HCT116 (cell line): ENCODE measurements around the gene CHST15. TPM values are rescaled to one million over a fixed set of nuclear protein-coding genes. Genes with fewer than 3 reads are reported as not detected.

Experiments
- ATAC-seq: fragments of 200-7000 bp; cut with Tn5 transposase; 2 replicates; pipeline ENCODE4 v1.9.1; 2020; ENCODE audit warnings: mild to moderate bottlenecking, moderate library complexity
- BruUV-seq: library from RNA; stranded (reverse); fragments of 400-500 nt; replicated peaks from 2 replicates; lab custom pipeline; 2021; lab: Mats Ljungman, UMichigan
- CTCF ChIA-PET: fragments of 300-600 bp; sonication (Branson Sonifier 250); formaldehyde crosslinking; loops from one replicate; lab custom pipeline; 2021; ENCODE audit warnings: antibody characterized with exemption; lab: Charles Lee
- POLR2A ChIA-PET: fragments of 300-600, 350-600 bp; sonication (Branson Sonifier 250); formaldehyde crosslinking; loops from one replicate; lab custom pipeline; 2021; ENCODE audit warnings: antibody characterized with exemption; lab: Charles Lee
- RAD21 ChIA-PET, 2 experiments: fragments of 300-600 bp; sonication (Branson Sonifier 250); formaldehyde crosslinking; loops; one replicate each; lab custom pipeline; 2023; ENCODE audit warnings: low total read pairs in 2 of 2; ENCODE audit not compliant: uncharacterized antibody in 2 of 2, unreplicated experiment in 2 of 2, low non-redundant PET in 1 of 2; lab: Charles Lee
- DNase-seq: peaks from one replicate; pipeline ENCODE4 v3.0.0-alpha.2; 2010; ENCODE audit warnings: low read depth, low spot score
- H2AFZ ChIP-seq: fragments of 200-600 bp; shearing (Covaris generic), sonication (generic); 2 replicates; pipeline ENCODE4 v1.6.1; 2017; ENCODE audit warnings: low read depth, mixed run types, mixed read lengths, antibody characterized with exemption, low read length; ENCODE audit not compliant: poor library complexity, severe bottlenecking
- H3K27ac ChIP-seq: 2 replicates; pipeline ENCODE4 v1.5.1; 2012; ENCODE audit warnings: low read depth, low read length
- H3K27me3 ChIP-seq: fragments of 200-600 bp; sonication (generic); 2 replicates; pipeline ENCODE4 v1.6.1; 2016; ENCODE audit warnings: mixed run types, low read length, mixed read lengths; ENCODE audit not compliant: insufficient read depth
- H3K36me3 ChIP-seq, 2 experiments: fragments of 200-500 bp in 1 of 2; fragments of 200-600 bp in 1 of 2; sonication (Bioruptor generic) in 1 of 2; sonication (generic) in 1 of 2; 2 replicates each; pipeline versions ENCODE4 v1.5.1 to v1.6.1; 2014 to 2016; ENCODE audit warnings: low read length in 2 of 2, inconsistent platforms in 1 of 2, mixed read lengths in 1 of 2, mixed run types in 1 of 2; ENCODE audit not compliant: insufficient read depth in 2 of 2, control insufficient read depth in 1 of 2
- H3K4me1 ChIP-seq, 2 experiments: fragments of 200-600 bp in 1 of 2; sonication (generic) in 1 of 2; 2 replicates each; pipeline versions ENCODE4 v1.5.1 to v1.6.1; 2012 to 2017; ENCODE audit warnings: low read length in 2 of 2, inconsistent platforms in 1 of 2, mild to moderate bottlenecking in 1 of 2, mixed read lengths in 1 of 2, mixed run types in 1 of 2, moderate library complexity in 1 of 2; ENCODE audit not compliant: insufficient read depth in 2 of 2, control insufficient read depth in 1 of 2
- H3K4me2 ChIP-seq: fragments of 200-600 bp; sonication (generic); 2 replicates; pipeline ENCODE4 v1.6.1; 2017; ENCODE audit warnings: mixed run types, low read length, mixed read lengths
- H3K4me3 ChIP-seq, 2 experiments: fragments of 200-600 bp in 1 of 2; sonication (generic) in 1 of 2; replicated peaks in 1 of 2; 2 replicates each; pipeline ENCODE4 v1.5.1; 2011 to 2016; ENCODE audit warnings: low read length in 2 of 2, control low read depth in 1 of 2, low read depth in 1 of 2, mild to moderate bottlenecking in 1 of 2, mixed read lengths in 1 of 2, mixed run types in 1 of 2
- H3K79me2 ChIP-seq: fragments of 200-600 bp; sonication (generic); 2 replicates; pipeline ENCODE4 v1.6.1; 2017; ENCODE audit warnings: mild to moderate bottlenecking, mixed run types, low read length, moderate library complexity, mixed read lengths; ENCODE audit not compliant: insufficient read depth
- H3K9ac ChIP-seq: fragments of 200-600 bp; sonication (generic); 2 replicates; pipeline ENCODE4 v1.6.1; 2016; ENCODE audit warnings: low read length, mixed read lengths
- H3K9me2 ChIP-seq: fragments of 200-600 bp; sonication (generic), shearing (Covaris generic); 2 replicates; pipeline ENCODE4 v1.6.1; 2017; ENCODE audit warnings: mixed run types, mild to moderate bottlenecking, moderate library complexity; ENCODE audit not compliant: insufficient read depth
- H3K9me3 ChIP-seq, 2 experiments: fragments of 200-500 bp in 1 of 2; fragments of 200-600 bp in 1 of 2; sonication (Bioruptor generic) in 1 of 2; sonication (generic) in 1 of 2; 2 replicates each; pipeline ENCODE4 v1.6.1; 2014 to 2017; ENCODE audit warnings: low read length in 2 of 2, mixed read lengths in 2 of 2, inconsistent platforms in 1 of 2, low read depth in 1 of 2, mild to moderate bottlenecking in 1 of 2, mixed run types in 1 of 2, moderate library complexity in 1 of 2; ENCODE audit not compliant: control insufficient read depth in 1 of 2, insufficient read depth in 1 of 2
- H4K20me1 ChIP-seq: fragments of 200-600 bp; sonication (generic), shearing (Covaris generic); 2 replicates; pipeline ENCODE4 v1.6.1; 2017; ENCODE audit warnings: mixed run types, mild to moderate bottlenecking, moderate library complexity; ENCODE audit not compliant: insufficient read depth
- ATF3 ChIP-seq: IDR thresholded peaks from 2 replicates; pipeline ENCODE4 v1.6.1; 2012
- CEBPB ChIP-seq: IDR thresholded peaks from 2 replicates; pipeline ENCODE4 v1.6.1; 2012; ENCODE audit warnings: low read depth
- EGR1 ChIP-seq: IDR thresholded peaks from 2 replicates; pipeline ENCODE4 v1.6.1; 2012; ENCODE audit warnings: low read depth
- ELF1 ChIP-seq: IDR thresholded peaks from 2 replicates; pipeline ENCODE4 v1.6.1; 2012; ENCODE audit warnings: low read depth, borderline replicate concordance
- EZH2 ChIP-seq: fragments of 200-600 bp; sonication (generic); IDR thresholded peaks from 2 replicates; pipeline ENCODE4 v1.6.1; 2017; ENCODE audit warnings: antibody characterized with exemption, mixed run types
- FOSL1 ChIP-seq: IDR thresholded peaks from 2 replicates; pipeline ENCODE4 v1.6.1; 2012; ENCODE audit warnings: low read depth
- JUND ChIP-seq: IDR thresholded peaks from 2 replicates; pipeline ENCODE4 v1.6.1; 2012
- POLR2A ChIP-seq: IDR thresholded peaks from 2 replicates; pipeline ENCODE4 v1.7.0; 2011; ENCODE audit warnings: borderline replicate concordance; ENCODE audit not compliant: insufficient read depth, insufficient read length; ENCODE audit errors: extremely low read depth
- RAD21 ChIP-seq: IDR thresholded peaks from 2 replicates; pipeline ENCODE4 v1.6.1; 2012; ENCODE audit warnings: low read depth, mild to moderate bottlenecking
- SRF ChIP-seq: IDR thresholded peaks from 2 replicates; pipeline ENCODE4 v1.6.1; 2012; ENCODE audit warnings: low read depth
- YY1 ChIP-seq: IDR thresholded peaks from 2 replicates; pipeline ENCODE4 v1.6.1; 2011; ENCODE audit warnings: low read length, low read depth, moderate library complexity, mild to moderate bottlenecking; ENCODE audit not compliant: insufficient replicate concordance; ENCODE audit errors: extremely low read depth
- ZFX ChIP-seq: fragments of 450-650 bp; IDR thresholded peaks from 2 replicates; pipeline ENCODE4 v1.6.1; 2017
- ZNF274 ChIP-seq: fragments of 200-500 bp; sonication (Bioruptor generic); IDR thresholded peaks from 2 replicates; pipeline ENCODE4 v1.6.1; 2014; ENCODE audit warnings: mild to moderate bottlenecking, low read depth, low read length, inconsistent platforms
- intact Hi-C: fragments of 100-400 bp; cut with micrococcal nuclease; formaldehyde crosslinking; loops from 2 replicates; pipeline ENCODE4 v1.10.0; 2022
- total RNA-seq: library from RNA; stranded (reverse); gene quantifications from one replicate; pipeline ENCODE4 v1.2.1, GENCODE V29; 2021; ENCODE audit not compliant: unreplicated experiment
- TF ChIP-seq, protein P1 (sequence below), 3 experiments: fragments of 200-600 bp in 1 of 3; sonication (generic) in 1 of 3; IDR thresholded peaks in 2 of 3; conservative IDR thresholded peaks in 1 of 3; 2 replicates each; pipeline ENCODE4 v1.5.1; 2012 to 2017; ENCODE audit warnings: low read depth in 2 of 3, low read length in 2 of 3, antibody characterized with exemption in 1 of 3, borderline replicate concordance in 1 of 3, control low read depth in 1 of 3, mild to moderate bottlenecking in 1 of 3, mixed read lengths in 1 of 3, mixed run types in 1 of 3, moderate library complexity in 1 of 3; ENCODE audit not compliant: insufficient read depth in 1 of 3
- TF ChIP-seq, protein P2 (sequence below): IDR thresholded peaks from 2 replicates; pipeline ENCODE4 v1.6.1; 2012; ENCODE audit warnings: low read depth

CHST15 gene
- total RNA-seq, 1 experiment from 2014 or later = 47.2 TPM

DNA sequence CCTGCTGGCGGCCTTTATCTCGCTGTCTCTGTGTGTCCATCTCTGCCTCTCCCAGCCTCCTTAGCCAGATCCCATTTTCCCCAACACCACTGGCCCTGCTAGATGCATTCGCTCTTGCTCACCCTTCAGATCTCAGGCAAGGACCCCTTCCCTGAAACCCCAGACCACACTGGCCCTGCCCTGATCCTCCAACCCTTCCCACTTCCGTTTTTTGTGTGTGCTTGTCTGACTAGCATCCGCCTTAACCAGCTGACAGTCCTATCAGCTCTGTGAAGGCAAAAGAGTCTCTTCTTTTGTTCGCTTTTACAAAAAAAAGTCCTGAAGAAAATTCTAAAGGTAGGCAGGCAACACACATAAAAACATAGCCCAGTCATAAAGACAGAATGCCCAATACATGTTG lies 28.7 kb downstream of the CHST15 start:
- H3K79me2 ChIP-seq = peaks cover 21% of the 10 kb centered on the region; the same call in 1 of the 2 replicates
- ATAC-seq = no peak
- H2AFZ ChIP-seq = no peak overlapping the region
- TF ChIP-seq, protein P1, sequence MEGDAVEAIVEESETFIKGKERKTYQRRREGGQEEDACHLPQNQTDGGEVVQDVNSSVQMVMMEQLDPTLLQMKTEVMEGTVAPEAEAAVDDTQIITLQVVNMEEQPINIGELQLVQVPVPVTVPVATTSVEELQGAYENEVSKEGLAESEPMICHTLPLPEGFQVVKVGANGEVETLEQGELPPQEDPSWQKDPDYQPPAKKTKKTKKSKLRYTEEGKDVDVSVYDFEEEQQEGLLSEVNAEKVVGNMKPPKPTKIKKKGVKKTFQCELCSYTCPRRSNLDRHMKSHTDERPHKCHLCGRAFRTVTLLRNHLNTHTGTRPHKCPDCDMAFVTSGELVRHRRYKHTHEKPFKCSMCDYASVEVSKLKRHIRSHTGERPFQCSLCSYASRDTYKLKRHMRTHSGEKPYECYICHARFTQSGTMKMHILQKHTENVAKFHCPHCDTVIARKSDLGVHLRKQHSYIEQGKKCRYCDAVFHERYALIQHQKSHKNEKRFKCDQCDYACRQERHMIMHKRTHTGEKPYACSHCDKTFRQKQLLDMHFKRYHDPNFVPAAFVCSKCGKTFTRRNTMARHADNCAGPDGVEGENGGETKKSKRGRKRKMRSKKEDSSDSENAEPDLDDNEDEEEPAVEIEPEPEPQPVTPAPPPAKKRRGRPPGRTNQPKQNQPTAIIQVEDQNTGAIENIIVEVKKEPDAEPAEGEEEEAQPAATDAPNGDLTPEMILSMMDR (IDR thresholded peaks at IDR 0.05 in 2 of 3, conservative IDR thresholded peaks at IDR 0.05 in 1 of 3; ENCODE audit: borderline replicate concordance in 1 of 3, insufficient read depth in 1 of 3, low read depth in 2 of 3, low read length in 2 of 3) = no peak
- no peak for TF ChIP-seq RAD21
- no peak for TF ChIP-seq CEBPB
- TF ChIP-seq POLR2A = no peak
- TF ChIP-seq ZFX = no peak
- no peak for TF ChIP-seq EGR1
- TF ChIP-seq SRF = no peak
- TF ChIP-seq, all 23 proteins: peak for 0
- no peaks in the 10 kb centered on the region for H3K9me3 ChIP-seq
- peaks cover 0 to 5% of the 10 kb centered on the region in 2 experiments; a peak in 2 of 4 replicates for H3K4me1 ChIP-seq
- no peak overlapping the region for H3K4me3 ChIP-seq
- no peak overlapping the region for H3K9ac ChIP-seq
- no peak overlapping the region for H3K27ac ChIP-seq
- 0 out of 2 replicates have a peak, but pooled peaks cover 3% of the 10 kb centered on the region for H4K20me1 ChIP-seq
- no peak overlapping the region for H3K4me2 ChIP-seq
- no peak for DNase-seq
- H3K27me3 ChIP-seq = no peaks in the 10 kb centered on the region
- CTCF ChIA-PET = no interaction called here
- RAD21 ChIA-PET = no interaction called here
- intact Hi-C loops = no loop called here
- no TSS peak for BruUV-seq
- no peaks in the 10 kb centered on the region for H3K9me2 ChIP-seq
- POLR2A ChIA-PET = no interaction called here
- no peaks in the 10 kb centered on the region for H3K36me3 ChIP-seq

DNA sequence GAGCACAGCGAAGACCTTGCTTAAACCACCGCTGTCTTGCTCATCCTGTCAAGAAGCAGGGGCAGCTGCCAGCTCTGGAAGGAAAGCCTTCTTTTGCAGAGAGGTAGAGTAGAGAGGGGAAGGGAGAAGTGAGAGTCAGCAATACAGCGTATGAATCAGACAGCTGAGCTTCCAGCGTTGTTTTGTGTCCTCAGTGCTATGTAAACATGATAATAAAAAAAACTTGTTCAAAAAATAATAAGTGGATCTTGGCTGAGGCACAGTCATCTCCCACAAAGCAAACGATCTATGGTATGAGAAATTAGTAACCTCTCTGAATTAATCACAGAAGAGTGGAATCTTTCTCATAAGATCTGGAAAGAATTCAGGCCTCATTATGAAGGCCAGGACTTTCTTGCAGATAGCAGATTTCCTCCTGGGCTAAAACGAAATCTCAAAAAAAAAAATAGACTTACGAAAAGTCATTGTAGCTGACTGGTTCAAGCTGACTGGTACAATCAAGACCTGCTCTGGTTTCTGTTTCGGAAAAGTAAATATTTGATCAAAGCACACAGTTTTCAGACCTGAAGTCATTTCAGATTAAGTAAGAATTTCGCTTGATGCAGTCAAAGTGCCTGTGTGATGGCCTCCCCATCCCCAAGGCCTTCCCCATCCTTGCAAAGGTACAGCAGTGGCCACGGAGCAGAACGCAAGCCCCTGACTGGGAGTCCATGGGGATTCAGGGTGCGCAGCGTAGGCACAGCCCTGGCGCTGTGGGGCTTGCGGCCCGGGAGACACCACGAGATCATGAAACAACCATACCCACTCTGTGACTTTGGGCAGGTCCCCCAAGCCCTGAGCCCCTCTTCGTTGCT lies 29.4 kb downstream of the CHST15 start:
- no peak for ATAC-seq
- 0 out of 2 replicates have a peak, but pooled peaks cover 3% of the 10 kb centered on the region for H4K20me1 ChIP-seq
- H2AFZ ChIP-seq = no peak overlapping the region
- POLR2A ChIA-PET = no interaction called here
- H3K9me2 ChIP-seq = no peaks in the 10 kb centered on the region
- no peaks in the 10 kb centered on the region for H3K9me3 ChIP-seq
- no peak overlapping the region for H3K4me3 ChIP-seq
- H3K4me2 ChIP-seq = no peak overlapping the region
- H3K79me2 ChIP-seq = peaks cover 14% of the 10 kb centered on the region; the same call in 1 of the 2 replicates
- H3K9ac ChIP-seq = no peak overlapping the region
- BruUV-seq = no TSS peak
- RAD21 ChIA-PET = no interaction called here
- no peaks in the 10 kb centered on the region for H3K36me3 ChIP-seq
- CTCF ChIA-PET = no interaction called here
- no peak for DNase-seq
- no peaks in the 10 kb centered on the region for H3K27me3 ChIP-seq
- H3K27ac ChIP-seq = no peak overlapping the region
- intact Hi-C loops = no loop called here
- peaks cover 0 to 2% of the 10 kb centered on the region in 2 experiments; a peak in 1 of 4 replicates for H3K4me1 ChIP-seq
- TF ChIP-seq YY1 (no peak), ZNF274 (no peak), EZH2 (no peak), JUND (no peak), ELF1 (no peak), FOSL1 (no peak), ATF3 (no peak), SRF (no peak)
- TF ChIP-seq, protein P2, sequence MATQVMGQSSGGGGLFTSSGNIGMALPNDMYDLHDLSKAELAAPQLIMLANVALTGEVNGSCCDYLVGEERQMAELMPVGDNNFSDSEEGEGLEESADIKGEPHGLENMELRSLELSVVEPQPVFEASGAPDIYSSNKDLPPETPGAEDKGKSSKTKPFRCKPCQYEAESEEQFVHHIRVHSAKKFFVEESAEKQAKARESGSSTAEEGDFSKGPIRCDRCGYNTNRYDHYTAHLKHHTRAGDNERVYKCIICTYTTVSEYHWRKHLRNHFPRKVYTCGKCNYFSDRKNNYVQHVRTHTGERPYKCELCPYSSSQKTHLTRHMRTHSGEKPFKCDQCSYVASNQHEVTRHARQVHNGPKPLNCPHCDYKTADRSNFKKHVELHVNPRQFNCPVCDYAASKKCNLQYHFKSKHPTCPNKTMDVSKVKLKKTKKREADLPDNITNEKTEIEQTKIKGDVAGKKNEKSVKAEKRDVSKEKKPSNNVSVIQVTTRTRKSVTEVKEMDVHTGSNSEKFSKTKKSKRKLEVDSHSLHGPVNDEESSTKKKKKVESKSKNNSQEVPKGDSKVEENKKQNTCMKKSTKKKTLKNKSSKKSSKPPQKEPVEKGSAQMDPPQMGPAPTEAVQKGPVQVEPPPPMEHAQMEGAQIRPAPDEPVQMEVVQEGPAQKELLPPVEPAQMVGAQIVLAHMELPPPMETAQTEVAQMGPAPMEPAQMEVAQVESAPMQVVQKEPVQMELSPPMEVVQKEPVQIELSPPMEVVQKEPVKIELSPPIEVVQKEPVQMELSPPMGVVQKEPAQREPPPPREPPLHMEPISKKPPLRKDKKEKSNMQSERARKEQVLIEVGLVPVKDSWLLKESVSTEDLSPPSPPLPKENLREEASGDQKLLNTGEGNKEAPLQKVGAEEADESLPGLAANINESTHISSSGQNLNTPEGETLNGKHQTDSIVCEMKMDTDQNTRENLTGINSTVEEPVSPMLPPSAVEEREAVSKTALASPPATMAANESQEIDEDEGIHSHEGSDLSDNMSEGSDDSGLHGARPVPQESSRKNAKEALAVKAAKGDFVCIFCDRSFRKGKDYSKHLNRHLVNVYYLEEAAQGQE = no peak
